Activated T-cell treated with anti-CD3 and anti-CD28 coated beads, Interleukin-2, amount 50 U/mL, for 4 hours (primary cell): ENCODE data around the gene FAAH. TPM values are rescaled to one million over a fixed set of nuclear protein-coding genes. Genes with fewer than 3 reads are reported as not detected.
A peak's percentile ranks its signal among the peaks of the same experiment; 100 is the strongest.

Experiments
- ATAC-seq, 2 donors: fragments of 200-7000 bp; cut with Tn5 transposase; one replicate each; pipeline ENCODE4 v1.10.0; 2021
- DNase-seq: peaks from one replicate; pipeline ENCODE4 v3.0.0-alpha.2; 2020
- H3K27me3 Mint-ChIP-seq: one replicate; pipeline ENCODE4 v1.8.0; 2021; ENCODE audit warnings: low read depth, mixed read lengths
- H3K36me3 Mint-ChIP-seq: one replicate; pipeline ENCODE4 v1.8.0; 2022; ENCODE audit warnings: mixed read lengths; ENCODE audit not compliant: insufficient read depth
- H3K4me1 Mint-ChIP-seq: one replicate; pipeline ENCODE4 v1.8.0; 2021; ENCODE audit warnings: low read depth, mixed read lengths
- H3K4me3 Mint-ChIP-seq: one replicate; pipeline ENCODE4 v1.8.0; 2021; ENCODE audit warnings: mild to moderate bottlenecking, moderate library complexity, mixed read lengths
- H3K9me3 Mint-ChIP-seq: one replicate; pipeline ENCODE4 v1.8.0; 2021; ENCODE audit warnings: mixed read lengths
- total RNA-seq, 3 donors: library from RNA; stranded (reverse); gene quantifications; one replicate each; pipeline ENCODE4 v1.2.1, GENCODE V29; 2021

FAAH gene
- total RNA-seq, 3 donors from 2014 or later, result 7.5 to 10.4 (median 8.4) TPM

DNA sequence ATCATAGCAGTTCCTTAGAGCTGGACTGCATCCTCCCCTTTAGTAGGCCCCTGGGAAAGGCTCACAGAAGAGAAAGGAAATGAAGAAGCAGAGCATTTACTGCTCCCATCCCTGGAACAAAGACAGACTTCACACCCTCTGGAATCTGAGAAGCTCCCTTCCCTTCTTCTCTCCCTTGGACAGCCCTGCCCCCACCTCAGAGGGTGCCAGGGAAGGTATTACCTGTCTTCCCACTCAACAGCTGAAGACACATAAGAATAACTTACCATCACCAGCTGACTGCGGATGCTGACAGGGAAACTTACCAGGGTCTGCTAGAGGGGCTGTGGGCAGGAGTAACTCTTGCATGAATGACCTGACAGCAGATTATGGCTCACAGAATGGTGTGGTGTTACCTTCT lies 14.1 kb upstream of the FAAH start:
- H3K4me3 Mint-ChIP-seq, result no peak overlapping the region
- no peaks in the 10 kb centered on the region for H3K4me1 Mint-ChIP-seq
- H3K27me3 Mint-ChIP-seq, result no peaks in the 10 kb centered on the region
- peaks cover 13% of the 10 kb centered on the region for H3K36me3 Mint-ChIP-seq
- no peak for ATAC-seq
- DNase-seq, result no peak
- peaks cover 8% of the 10 kb centered on the region for H3K9me3 Mint-ChIP-seq

DNA sequence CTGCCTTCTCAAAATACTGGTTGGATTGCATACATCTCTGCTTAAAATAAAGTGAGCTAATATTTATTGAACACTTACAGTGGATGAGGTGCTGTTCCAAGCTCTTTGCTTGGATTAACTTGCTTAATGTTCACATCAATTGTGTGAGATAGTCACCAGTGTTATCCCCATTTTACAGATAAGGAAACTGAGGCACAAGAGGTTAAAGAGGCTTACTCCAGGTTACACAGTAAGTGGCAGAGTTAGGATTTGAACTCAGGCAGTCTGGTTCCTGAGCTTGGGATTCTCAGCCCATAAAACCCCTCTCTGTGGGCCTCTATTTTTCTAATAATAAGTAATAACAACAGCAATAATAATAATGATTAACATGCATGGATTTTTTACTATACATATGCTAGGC lies 13.6 kb upstream of the FAAH start:
- H3K4me3 Mint-ChIP-seq, result no peak overlapping the region
- no peaks in the 10 kb centered on the region for H3K4me1 Mint-ChIP-seq
- H3K9me3 Mint-ChIP-seq, result peaks cover 10% of the 10 kb centered on the region
- ATAC-seq (no peak), DNase-seq (no peak)
- H3K27me3 Mint-ChIP-seq, result no peaks in the 10 kb centered on the region
- peaks cover 13% of the 10 kb centered on the region for H3K36me3 Mint-ChIP-seq

DNA sequence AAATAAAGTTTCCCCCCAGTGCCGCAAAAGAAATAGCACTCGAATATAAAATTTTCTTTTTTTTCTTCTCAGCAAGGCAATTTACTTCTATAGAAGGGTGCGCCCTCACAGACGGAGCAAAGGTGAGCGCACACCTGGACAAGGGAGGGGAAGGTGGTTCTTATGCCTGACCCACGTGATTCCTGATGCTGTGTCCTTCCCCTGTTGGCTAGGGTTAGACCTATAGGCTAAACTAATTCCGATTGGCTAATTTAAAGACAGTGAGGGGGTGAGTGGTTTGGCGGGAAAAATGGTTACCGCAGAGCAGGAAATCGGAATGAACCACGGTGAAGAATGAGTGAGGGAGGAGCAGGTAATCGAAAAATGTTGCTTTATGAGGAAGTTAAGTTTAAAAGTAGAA lies 607 bp upstream of the FAAH start:
- Mint-ChIP-seq H3K4me1 (peaks cover 11% of the 10 kb centered on the region), H3K4me3 (peak overlapping the region; percentile 71), H3K9me3 (peaks cover 5% of the 10 kb centered on the region), H3K27me3 (peaks cover 23% of the 10 kb centered on the region), H3K36me3 (peaks cover 2% of the 10 kb centered on the region)
- no peak for ATAC-seq
- no peak for DNase-seq

DNA sequence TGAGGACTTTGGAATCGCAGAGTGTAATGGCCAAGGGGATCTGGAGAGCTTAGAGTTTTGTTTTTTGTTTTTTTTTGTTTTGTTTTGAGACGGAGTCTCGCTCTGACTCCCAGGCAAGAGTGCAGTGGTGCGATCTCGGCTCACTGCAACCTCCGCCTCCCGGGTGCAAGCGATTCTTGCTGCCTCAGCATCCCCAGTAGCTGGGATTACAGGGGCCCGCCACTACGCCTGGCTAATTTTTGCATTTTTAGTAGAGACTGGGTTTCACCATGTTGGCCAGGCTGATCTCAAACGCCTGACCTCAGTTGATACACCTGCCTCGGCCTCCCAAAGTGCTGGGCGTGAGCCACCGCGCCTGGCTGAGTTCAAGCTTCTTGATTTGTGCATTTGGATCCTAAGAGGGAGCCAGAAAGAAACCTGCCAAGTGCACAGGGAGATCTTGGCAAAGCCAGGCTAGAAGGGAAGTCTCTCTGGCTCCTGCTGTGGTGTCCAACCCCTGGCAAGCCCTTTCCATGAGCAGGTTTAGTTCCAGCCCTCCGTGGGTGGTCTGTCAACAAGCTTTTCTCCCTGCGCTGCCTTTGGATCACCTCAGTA lies 852 bp downstream of the FAAH start:
- H3K36me3 Mint-ChIP-seq, result peaks cover 2% of the 10 kb centered on the region
- peaks cover 23% of the 10 kb centered on the region for H3K27me3 Mint-ChIP-seq
- peaks cover 5% of the 10 kb centered on the region for H3K9me3 Mint-ChIP-seq
- peaks cover 11% of the 10 kb centered on the region for H3K4me1 Mint-ChIP-seq
- ATAC-seq (no peak), DNase-seq (no peak)
- H3K4me3 Mint-ChIP-seq, result peak overlapping the region; percentile 70

DNA sequence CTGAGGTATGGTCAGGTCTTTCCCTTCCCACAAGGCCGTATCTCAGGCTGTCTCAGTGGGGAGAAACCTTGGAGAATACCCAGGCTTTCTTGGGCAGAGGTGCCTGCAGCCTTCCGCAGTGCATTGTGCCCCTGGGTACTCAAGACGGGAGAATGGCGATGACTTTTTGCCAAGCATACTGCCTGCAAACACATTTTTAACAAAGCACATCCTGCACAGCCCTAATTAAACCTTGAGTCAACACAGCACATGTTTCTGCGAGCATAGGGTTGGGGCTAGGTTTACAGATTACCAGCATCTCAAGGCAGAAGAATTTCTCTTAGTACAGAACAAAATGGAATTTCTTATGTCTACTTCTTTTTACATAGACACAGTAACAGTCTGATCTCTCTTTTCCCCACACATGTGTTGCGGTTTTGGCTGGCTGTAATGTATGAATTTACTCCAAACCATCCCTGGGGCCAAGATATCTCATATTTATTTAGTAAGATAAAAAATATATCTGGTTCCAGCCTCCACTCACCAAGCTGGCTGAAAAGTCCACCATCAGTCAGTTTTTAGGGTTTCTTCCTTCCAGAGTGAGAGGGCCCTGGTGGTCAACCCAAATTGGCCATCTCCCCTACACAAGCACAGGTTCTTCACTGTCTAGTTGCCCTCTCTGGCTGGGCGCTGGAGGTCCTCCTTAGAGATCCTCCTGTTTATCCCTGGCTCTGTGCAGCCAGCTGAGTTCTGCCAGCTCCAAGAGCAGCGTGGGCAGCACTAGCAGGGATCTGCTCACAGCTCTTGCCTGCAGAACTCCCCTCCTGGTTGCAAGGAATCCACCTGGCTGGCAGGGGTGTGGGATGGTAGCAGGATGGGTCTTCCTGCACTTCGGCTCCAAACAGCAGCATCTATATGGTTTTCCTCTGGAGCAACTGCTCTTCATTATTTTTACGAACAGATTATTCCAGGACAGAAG lies 2.6 kb downstream of the FAAH start:
- DNase-seq (no peak), ATAC-seq (no peak)
- H3K36me3 Mint-ChIP-seq, result peaks cover 2% of the 10 kb centered on the region
- peaks cover 11% of the 10 kb centered on the region for H3K4me1 Mint-ChIP-seq
- peaks cover 23% of the 10 kb centered on the region for H3K27me3 Mint-ChIP-seq
- peaks cover 5% of the 10 kb centered on the region for H3K9me3 Mint-ChIP-seq
- no peak overlapping the region for H3K4me3 Mint-ChIP-seq

DNA sequence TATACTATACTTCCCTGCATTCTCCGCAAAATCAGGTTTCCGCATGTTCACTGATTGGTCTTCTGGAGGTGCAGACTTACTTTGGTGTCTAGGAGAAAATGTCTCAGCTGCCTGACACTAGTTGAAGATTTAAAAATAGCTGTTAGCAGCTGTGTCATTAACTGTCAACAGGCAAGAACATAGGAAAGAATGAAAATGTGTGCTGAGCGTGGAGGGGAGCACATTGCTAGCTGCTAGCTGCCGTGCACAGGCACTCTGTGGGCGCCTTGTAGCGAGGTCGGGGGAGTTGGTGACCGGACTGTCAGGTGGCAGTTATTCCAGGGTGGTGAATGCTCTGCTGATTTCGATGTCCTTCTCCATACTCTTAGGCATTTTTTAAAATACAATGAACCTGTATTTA lies 5.2 kb downstream of the FAAH start:
- Mint-ChIP-seq H3K27me3 (peaks cover 15% of the 10 kb centered on the region), H3K4me1 (peaks cover 7% of the 10 kb centered on the region), H3K4me3 (no peak overlapping the region), H3K36me3 (peaks cover 2% of the 10 kb centered on the region), H3K9me3 (no peaks in the 10 kb centered on the region)
- DNase-seq (no peak), ATAC-seq (no peak)

DNA sequence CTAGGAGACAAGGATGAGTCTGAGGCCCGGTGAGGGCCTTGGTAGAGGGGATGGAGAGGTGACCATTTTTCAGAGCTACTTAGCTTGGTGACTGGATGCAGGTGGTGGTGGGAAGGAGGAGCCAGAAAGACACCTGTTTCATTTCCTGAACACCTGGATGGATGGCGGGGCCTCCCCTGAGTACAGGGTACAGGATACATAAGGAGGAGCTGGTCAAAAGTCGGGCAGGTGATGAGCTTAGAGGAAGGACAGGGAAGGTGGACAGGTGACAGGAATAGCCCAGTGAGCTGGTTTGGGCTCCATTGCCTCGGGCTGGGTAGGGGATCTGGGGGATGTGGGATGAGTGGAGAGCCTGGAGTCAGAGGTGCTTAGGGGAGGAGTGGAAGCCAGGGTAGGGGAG lies 6.3 kb downstream of the FAAH start:
- Mint-ChIP-seq H3K9me3 (no peaks in the 10 kb centered on the region), H3K4me1 (peaks cover under 1% of the 10 kb centered on the region), H3K27me3 (peaks cover 5% of the 10 kb centered on the region), H3K36me3 (peaks cover 2% of the 10 kb centered on the region), H3K4me3 (no peak overlapping the region)
- DNase-seq (no peak), ATAC-seq (no peak)

DNA sequence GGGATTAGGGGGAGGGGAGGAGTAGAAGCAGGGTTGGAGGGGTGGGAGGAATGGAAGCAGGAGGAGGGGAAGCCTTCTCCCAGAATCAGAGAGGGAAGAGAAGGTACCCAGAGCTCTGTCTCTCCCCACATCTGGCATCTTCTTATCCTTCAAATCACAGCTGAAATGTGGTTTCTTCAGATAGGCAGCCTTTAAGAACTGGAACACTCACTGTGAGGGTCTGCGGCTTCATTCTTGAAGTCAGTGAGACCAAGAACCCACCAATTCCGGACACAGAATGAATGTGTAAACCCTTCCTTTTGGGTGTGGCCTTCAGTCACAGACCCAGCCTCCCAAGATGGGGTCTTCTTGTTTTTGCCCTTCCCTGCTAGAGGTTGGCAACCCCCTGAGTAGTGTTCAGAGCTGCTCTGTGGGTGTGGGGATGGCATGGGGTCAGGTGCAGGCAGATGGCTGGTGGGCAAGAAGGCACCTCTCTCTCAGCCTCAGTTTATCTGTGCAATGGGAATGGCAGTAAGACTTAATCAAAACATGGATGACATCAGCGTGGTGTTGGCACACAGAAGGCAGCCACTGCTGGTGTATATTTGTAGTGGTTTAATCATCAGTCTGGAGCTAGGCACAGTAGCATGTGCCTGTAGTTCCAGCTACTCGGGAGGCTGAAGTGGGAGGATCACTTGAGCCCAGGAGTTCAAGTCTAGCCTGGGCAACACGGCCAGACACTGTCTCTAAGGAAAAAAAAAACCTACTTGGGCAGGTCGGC lies 7.2 kb downstream of the FAAH start:
- DNase-seq, result no peak

DNA sequence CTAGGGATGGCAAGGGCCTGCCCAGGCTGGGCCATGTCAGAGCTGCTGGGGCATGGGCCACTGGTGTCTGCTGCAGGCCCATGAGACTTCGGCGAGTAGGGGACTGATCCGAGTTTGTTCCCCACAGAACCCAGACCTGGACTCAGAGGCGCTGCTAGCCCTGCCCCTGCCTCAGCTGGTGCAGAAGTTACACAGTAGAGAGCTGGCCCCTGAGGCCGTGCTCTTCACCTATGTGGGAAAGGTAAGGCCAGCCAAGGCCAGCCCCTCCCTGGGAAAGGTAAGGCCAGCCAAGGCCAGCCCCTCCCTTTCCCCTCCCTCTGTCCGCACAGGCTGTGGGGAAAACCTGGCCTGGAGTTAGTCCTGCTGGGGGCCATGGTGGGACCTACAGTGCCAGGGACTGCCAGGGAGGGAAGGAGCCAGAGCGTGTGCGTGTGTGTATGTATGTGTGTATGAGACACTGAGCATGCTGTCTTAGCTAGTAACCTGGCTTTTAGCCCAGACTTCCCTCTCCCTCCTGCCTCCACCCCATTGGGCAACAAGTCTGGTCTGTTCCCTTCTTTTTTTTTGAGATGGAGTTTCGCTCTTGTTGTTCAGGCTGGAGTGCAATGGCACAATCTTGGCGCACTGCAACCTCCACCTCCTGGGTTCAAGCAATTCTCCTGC lies 8.0 kb downstream of the FAAH start:
- H3K9me3 Mint-ChIP-seq, result no peaks in the 10 kb centered on the region
- no peak overlapping the region for H3K4me3 Mint-ChIP-seq
- no peak for DNase-seq
- H3K27me3 Mint-ChIP-seq, result peaks cover 1% of the 10 kb centered on the region
- H3K4me1 Mint-ChIP-seq, result peaks cover 1% of the 10 kb centered on the region
- H3K36me3 Mint-ChIP-seq, result peaks cover 2% of the 10 kb centered on the region
- no peak for ATAC-seq

More for the DNA sequence above, 7.2 kb downstream of the FAAH start:
- Mint-ChIP-seq H3K36me3 (peaks cover 2% of the 10 kb centered on the region), H3K4me1 (no peaks in the 10 kb centered on the region), H3K4me3 (no peak overlapping the region), H3K27me3 (peaks cover 4% of the 10 kb centered on the region), H3K9me3 (no peaks in the 10 kb centered on the region)
- no peak for ATAC-seq

DNA sequence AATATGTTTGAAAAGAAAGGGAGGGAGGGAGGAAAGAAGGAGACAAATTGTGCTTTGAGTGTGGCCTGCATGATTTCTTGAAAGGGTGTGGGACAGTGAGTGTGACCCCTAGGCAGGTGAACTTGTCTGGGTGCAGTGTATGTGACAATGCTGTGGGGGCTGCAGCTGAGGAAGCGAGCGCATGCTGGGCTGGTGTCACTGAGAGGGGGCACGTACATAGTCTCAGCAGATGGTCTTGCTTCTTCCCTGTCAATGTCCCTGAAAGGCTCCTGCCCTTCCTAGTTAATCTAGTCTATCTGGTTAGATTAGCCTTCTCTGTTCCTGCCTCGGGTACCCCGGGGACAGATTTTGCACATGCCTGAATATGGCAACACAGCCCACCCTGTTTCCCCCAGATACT lies 9.8 kb downstream of the FAAH start:
- Mint-ChIP-seq H3K9me3 (no peaks in the 10 kb centered on the region), H3K4me1 (peaks cover 4% of the 10 kb centered on the region), H3K27me3 (no peaks in the 10 kb centered on the region), H3K4me3 (no peak overlapping the region), H3K36me3 (peaks cover 2% of the 10 kb centered on the region)
- no peak for DNase-seq
- no peak for ATAC-seq

DNA sequence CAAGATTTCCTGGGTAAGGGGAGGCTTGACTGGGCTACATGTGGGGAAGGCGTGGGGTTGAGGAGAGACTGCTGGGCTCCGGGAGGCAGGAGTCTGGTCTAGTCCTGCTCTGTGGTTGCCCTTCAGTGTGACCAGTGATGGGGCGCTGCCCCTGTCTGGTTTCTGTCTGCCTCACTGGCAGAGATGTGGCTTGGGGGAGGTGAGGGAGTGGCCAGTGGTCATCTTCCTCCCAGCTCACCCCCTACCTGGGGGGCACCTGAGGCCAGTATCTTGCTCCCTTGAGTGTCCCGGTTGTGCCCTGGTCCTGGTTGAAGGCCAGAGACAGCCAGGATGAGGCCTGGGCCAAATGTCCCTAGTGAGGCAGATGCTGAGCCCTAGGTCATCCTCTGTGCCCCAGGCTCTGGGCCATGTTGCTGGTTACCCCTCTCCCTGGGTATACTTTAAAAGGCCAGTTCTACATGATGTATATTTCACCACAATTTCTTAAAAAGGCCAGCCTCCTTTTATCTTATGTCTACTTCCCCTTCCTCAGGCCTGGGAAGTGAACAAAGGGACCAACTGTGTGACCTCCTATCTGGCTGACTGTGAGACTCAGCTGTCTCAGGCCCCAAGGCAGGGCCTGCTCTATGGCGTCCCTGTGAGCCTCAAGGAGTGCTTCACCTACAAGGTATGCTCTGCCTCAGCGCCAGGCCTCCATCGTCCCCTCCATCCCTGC lies 10.5 kb downstream of the FAAH start:
- H3K4me1 Mint-ChIP-seq, result peaks cover 4% of the 10 kb centered on the region
- H3K27me3 Mint-ChIP-seq, result no peaks in the 10 kb centered on the region
- DNase-seq, result no peak
- peaks cover 2% of the 10 kb centered on the region for H3K36me3 Mint-ChIP-seq
- no peaks in the 10 kb centered on the region for H3K9me3 Mint-ChIP-seq
- H3K4me3 Mint-ChIP-seq, result no peak overlapping the region
- no peak for ATAC-seq

DNA sequence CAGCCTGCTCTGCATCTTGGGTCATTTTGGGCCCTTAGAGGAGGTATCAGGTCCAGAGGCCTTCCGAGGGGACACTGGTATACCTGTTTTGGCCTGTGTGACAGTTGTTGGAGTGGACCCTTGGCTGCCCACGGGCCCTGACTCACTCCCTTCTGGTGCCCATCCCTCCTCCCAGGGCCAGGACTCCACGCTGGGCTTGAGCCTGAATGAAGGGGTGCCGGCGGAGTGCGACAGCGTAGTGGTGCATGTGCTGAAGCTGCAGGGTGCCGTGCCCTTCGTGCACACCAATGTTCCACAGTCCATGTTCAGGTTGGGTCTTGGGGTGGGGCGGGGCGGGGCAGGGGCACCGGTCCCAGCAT lies 11.1 kb downstream of the FAAH start:
- ATAC-seq, result no peak
- peaks cover 4% of the 10 kb centered on the region for H3K4me1 Mint-ChIP-seq
- peaks cover 2% of the 10 kb centered on the region for H3K36me3 Mint-ChIP-seq
- no peaks in the 10 kb centered on the region for H3K9me3 Mint-ChIP-seq
- H3K27me3 Mint-ChIP-seq, result no peaks in the 10 kb centered on the region
- H3K4me3 Mint-ChIP-seq, result no peak overlapping the region
- DNase-seq, result no peak

DNA sequence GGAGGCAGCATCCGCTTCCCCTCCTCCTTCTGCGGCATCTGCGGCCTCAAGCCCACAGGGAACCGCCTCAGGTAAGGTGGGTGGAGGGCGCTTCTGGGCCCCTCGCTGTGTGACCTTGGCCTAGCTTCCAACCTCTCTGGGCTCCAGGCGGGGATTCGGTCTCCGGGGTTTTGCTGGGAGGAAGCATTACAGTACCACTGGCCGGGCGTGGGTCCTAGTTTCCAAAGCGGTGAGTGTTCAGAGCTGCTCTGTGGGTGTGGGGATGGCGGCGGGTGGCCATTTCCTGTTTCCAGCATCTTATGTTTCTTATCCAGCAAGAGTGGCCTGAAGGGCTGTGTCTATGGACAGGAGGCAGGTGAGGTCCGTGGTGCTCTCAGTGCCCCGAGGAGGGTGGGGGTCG lies 11.6 kb downstream of the FAAH start:
- no peaks in the 10 kb centered on the region for H3K9me3 Mint-ChIP-seq
- H3K36me3 Mint-ChIP-seq, result peaks cover 2% of the 10 kb centered on the region
- DNase-seq (no peak), ATAC-seq (no peak)
- H3K27me3 Mint-ChIP-seq, result no peaks in the 10 kb centered on the region
- H3K4me1 Mint-ChIP-seq, result peaks cover 4% of the 10 kb centered on the region
- no peak overlapping the region for H3K4me3 Mint-ChIP-seq
